H9 (cell line): ENCODE measurements around the gene RAB17. TPM values are rescaled to one million over a fixed set of nuclear protein-coding genes. Genes with fewer than 3 reads are reported as not detected.

ENCODE experiments used
- DNase-seq: peaks from one replicate; pipeline ENCODE4 v3.0.0-alpha.2; 2017
- H2AFZ ChIP-seq: one replicate; pipeline ENCODE4 v1.6.1; 2013; ENCODE audit warnings: mild to moderate bottlenecking, low read length, control low read depth, moderate library complexity
- H2AK5ac ChIP-seq: 2 replicates; pipeline ENCODE4 v1.6.1; 2013; ENCODE audit warnings: low read length, control low read depth, mixed read lengths; ENCODE audit not compliant: insufficient read length
- H2BK120ac ChIP-seq: one replicate; pipeline ENCODE4 v1.6.1; 2013; ENCODE audit warnings: low read depth, mild to moderate bottlenecking, low read length, control low read depth, inconsistent platforms; ENCODE audit not compliant: poor library complexity, severe bottlenecking
- H2BK12ac ChIP-seq: 2 replicates; pipeline ENCODE4 v1.6.1; 2013; ENCODE audit warnings: low read length, control low read depth, mixed read lengths, low read depth; ENCODE audit not compliant: insufficient read length
- H2BK15ac ChIP-seq: 2 replicates; pipeline ENCODE4 v1.6.1; 2013; ENCODE audit warnings: low read depth, low read length, control low read depth
- H2BK20ac ChIP-seq: one replicate; pipeline ENCODE4 v1.6.1; 2013; ENCODE audit warnings: low read depth, mild to moderate bottlenecking, low read length, control low read depth, inconsistent platforms; ENCODE audit not compliant: poor library complexity, severe bottlenecking
- H2BK5ac ChIP-seq: 2 replicates; pipeline ENCODE4 v1.6.1; 2013; ENCODE audit warnings: low read length, control low read depth, mixed read lengths; ENCODE audit not compliant: insufficient read length
- H3K14ac ChIP-seq: 2 replicates; pipeline ENCODE4 v1.6.1; 2013; ENCODE audit warnings: low read length, control low read depth; ENCODE audit not compliant: insufficient read depth
- H3K18ac ChIP-seq: 2 replicates; pipeline ENCODE4 v1.6.1; 2013; ENCODE audit warnings: low read depth, mild to moderate bottlenecking, mixed read lengths, low read length, control low read depth; ENCODE audit not compliant: insufficient read length
- H3K23ac ChIP-seq: 2 replicates; pipeline ENCODE4 v1.6.1; 2013; ENCODE audit warnings: low read length, control low read depth, mixed read lengths, low read depth; ENCODE audit not compliant: insufficient read length
- H3K23me2 ChIP-seq: 2 replicates; pipeline ENCODE4 v1.6.1; 2013; ENCODE audit warnings: low read depth, mild to moderate bottlenecking, mixed read lengths, low read length, control low read depth; ENCODE audit not compliant: insufficient read length, poor library complexity, severe bottlenecking
- H3K27ac ChIP-seq: 2 replicates; pipeline ENCODE4 v1.5.1; 2013; ENCODE audit warnings: low read length, control low read depth, mixed read lengths, low read depth; ENCODE audit not compliant: insufficient read length
- H3K27me3 ChIP-seq: 2 replicates; pipeline ENCODE4 v1.6.1; 2013; ENCODE audit warnings: low read length, control low read depth, inconsistent platforms; ENCODE audit not compliant: insufficient read depth
- H3K4ac ChIP-seq: 2 replicates; pipeline ENCODE4 v1.6.1; 2013; ENCODE audit warnings: low read depth, mild to moderate bottlenecking, control low read depth, inconsistent platforms, low read length, moderate library complexity
- H3K4me1 ChIP-seq: 2 replicates; pipeline ENCODE4 v1.6.1; 2013; ENCODE audit warnings: low read length, control low read depth, inconsistent platforms; ENCODE audit not compliant: insufficient read depth
- H3K4me2 ChIP-seq: 2 replicates; pipeline ENCODE4 v1.6.1; 2013; ENCODE audit warnings: low read length, control low read depth, mixed read lengths; ENCODE audit not compliant: insufficient read length, insufficient read depth
- H3K56ac ChIP-seq: 2 replicates; pipeline ENCODE4 v1.6.1; 2013; ENCODE audit warnings: low read depth, mild to moderate bottlenecking, mixed read lengths, low read length, control low read depth; ENCODE audit not compliant: insufficient read length
- H3K79me1 ChIP-seq: 2 replicates; pipeline ENCODE4 v1.6.1; 2013; ENCODE audit warnings: low read depth, mild to moderate bottlenecking, moderate library complexity, low read length, control low read depth, inconsistent platforms; ENCODE audit not compliant: insufficient read depth, poor library complexity, severe bottlenecking
- H3K79me2 ChIP-seq: 2 replicates; pipeline ENCODE4 v1.6.1; 2013; ENCODE audit warnings: low read length, control low read depth, inconsistent platforms; ENCODE audit not compliant: insufficient read depth
- H3K9ac ChIP-seq: 2 replicates; pipeline ENCODE4 v1.6.1; 2013; ENCODE audit warnings: low read length, control low read depth, mixed read lengths; ENCODE audit not compliant: insufficient read length; ENCODE audit errors: extremely low read depth
- H3K9me3 ChIP-seq: one replicate; pipeline ENCODE4 v1.6.1; 2013; ENCODE audit warnings: low read depth, low read length, inconsistent platforms; ENCODE audit not compliant: control insufficient read depth
- H3T11ph ChIP-seq: one replicate; pipeline ENCODE4 v1.6.1; 2013; ENCODE audit warnings: mild to moderate bottlenecking, low read length, control low read depth, inconsistent platforms
- H4K20me1 ChIP-seq: one replicate; pipeline ENCODE4 v1.6.1; 2013; ENCODE audit not compliant: control insufficient read depth, insufficient read length, insufficient read depth
- H4K5ac ChIP-seq: 2 replicates; pipeline ENCODE4 v1.6.1; 2013; ENCODE audit warnings: low read depth, mild to moderate bottlenecking, mixed read lengths, low read length, control low read depth; ENCODE audit not compliant: insufficient read length
- H4K8ac ChIP-seq: replicated peaks from 2 replicates; pipeline ENCODE4 v1.6.1; 2013; ENCODE audit warnings: low read length, control low read depth, mixed read lengths, low read depth; ENCODE audit not compliant: insufficient read length
- H4K91ac ChIP-seq: 2 replicates; pipeline ENCODE4 v1.6.1; 2013; ENCODE audit warnings: low read depth, mild to moderate bottlenecking, moderate library complexity, mixed read lengths, low read length, control low read depth; ENCODE audit not compliant: insufficient read length
- H3K27ac Mint-ChIP-seq, 3 experiments: 2 replicates in 2 of 3; 3 replicates in 1 of 3; pipeline ENCODE4 v1.8.0; 2020 to 2021; ENCODE audit warnings: mixed read lengths in 3 of 3, mild to moderate bottlenecking in 1 of 3, moderate library complexity in 1 of 3
- H3K27me3 Mint-ChIP-seq: 2 replicates; pipeline ENCODE4 v1.8.0; 2021; ENCODE audit warnings: low read depth, mild to moderate bottlenecking, moderate library complexity, mixed read lengths
- H3K36me3 Mint-ChIP-seq, 3 experiments: 2 replicates in 2 of 3; 3 replicates in 1 of 3; pipeline ENCODE4 v1.8.0; 2020 to 2021; ENCODE audit warnings: low read depth in 3 of 3, mixed read lengths in 3 of 3; ENCODE audit not compliant: insufficient read depth in 1 of 3
- H3K4me1 Mint-ChIP-seq, 2 experiments: 2 replicates each; pipeline ENCODE4 v1.8.0; 2020; ENCODE audit warnings: mixed read lengths in 2 of 2
- H3K4me3 Mint-ChIP-seq, 2 experiments: 2 replicates in 1 of 2; 3 replicates in 1 of 2; pipeline ENCODE4 v1.8.0; 2020 to 2021; ENCODE audit warnings: mild to moderate bottlenecking in 2 of 2, mixed read lengths in 2 of 2, moderate library complexity in 1 of 2
- H3K9me3 Mint-ChIP-seq, 2 experiments: 2 replicates in 1 of 2; 3 replicates in 1 of 2; pipeline ENCODE4 v1.8.0; 2020; ENCODE audit warnings: mild to moderate bottlenecking in 2 of 2, mixed read lengths in 2 of 2, moderate library complexity in 1 of 2
- CTCF ChIP-seq: fragments of 200-600 bp; sonication (generic); conservative IDR thresholded peaks from 3 replicates; pipeline ENCODE4 v1.8.0; 2021; ENCODE audit warnings: antibody characterized with exemption, mild to moderate bottlenecking
- WGBS: extraction: QIAGEN DNeasy Blood & Tissue Kit; methylation state at CpG from one replicate; pipeline ENCODE4 v1.1.7; 2013; ENCODE audit warnings: missing lambda C conversion rate, low lambda C conversion rate, mixed read lengths; ENCODE audit not compliant: insufficient read length; ENCODE audit errors: extremely low coverage; 5-methylcytosine and 5-hydroxymethylcytosine counted together
- total RNA-seq: library from RNA; stranded (reverse); gene quantifications from 2 replicates; pipeline ENCODE4 v1.2.1, GENCODE V29; 2021

RAB17 gene
- total RNA-seq, 1 experiment from 2014 or later, result 31.9 TPM

- Histone ChIP-seq H2BK20ac (no peak overlapping the region), H3K4me1 (peaks cover 14% of the 10 kb centered on the region; the same call in 1 of the 2 replicates), H3K27ac (peak overlapping the region; percentile 1), H3K27me3 (no peaks in the 10 kb centered on the region), H3K79me2 (peaks cover 14% of the 10 kb centered on the region; the same call in 1 of the 2 replicates), H4K20me1 (no peaks in the 10 kb centered on the region), H3K4ac (no peak overlapping the region), H3K56ac (no peak overlapping the region), H2AFZ (no peak overlapping the region), H3K18ac (no peak overlapping the region), H2BK12ac (no peak overlapping the region), H4K8ac (no peak overlapping the region), H3K14ac (peak overlapping the region; percentile 43; the same call in 1 of the 2 replicates), H4K91ac (no peak overlapping the region), H3K23ac (no peak overlapping the region), H3K9me3 (no peaks in the 10 kb centered on the region), H3K23me2 (no peaks in the 10 kb centered on the region), H4K5ac (no peak overlapping the region), H2BK5ac (no peak overlapping the region), H3T11ph (no peak overlapping the region), H2BK120ac (no peak overlapping the region), H3K9ac (no peak overlapping the region), H2BK15ac (no peak overlapping the region), H3K79me1 (no peaks in the 10 kb centered on the region), H2AK5ac (no peak overlapping the region), H3K4me2 (peak overlapping the region; percentile 11)
- H3K9me3 Mint-ChIP-seq, result no peaks in the 10 kb centered on the region
- H3K4me1 Mint-ChIP-seq, result peaks cover 68 to 80% of the 10 kb centered on the region in 2 experiments
- H3K36me3 Mint-ChIP-seq, result no peaks in the 10 kb centered on the region; a peak in 2 of 7 replicates
- H3K27me3 Mint-ChIP-seq, result peaks cover 3% of the 10 kb centered on the region; the same call in 1 of the 2 replicates
- no peak overlapping the region for H3K4me3 Mint-ChIP-seq
- H3K27ac Mint-ChIP-seq, result peak overlapping the region; percentile 59 to 82 (median 82); a peak in 6 of 7 replicates
- no CpG with 5 or more reads among the region's 17 CpGs for WGBS
- DNase-seq, result no peak
- no peak for TF ChIP-seq CTCF
Observed at GRCh38 chr2:237593596-237594320, 3.2 kb upstream of the RAB17 start.
